ENCODE data around the gene PACRG. TPM values are rescaled to one million over a fixed set of nuclear protein-coding genes. Genes with fewer than 3 reads are reported as not detected.

The PACRG gene
- total RNA-seq, 2 experiments from 2014 or later: 0.66 to 0.81 TPM

DNA sequence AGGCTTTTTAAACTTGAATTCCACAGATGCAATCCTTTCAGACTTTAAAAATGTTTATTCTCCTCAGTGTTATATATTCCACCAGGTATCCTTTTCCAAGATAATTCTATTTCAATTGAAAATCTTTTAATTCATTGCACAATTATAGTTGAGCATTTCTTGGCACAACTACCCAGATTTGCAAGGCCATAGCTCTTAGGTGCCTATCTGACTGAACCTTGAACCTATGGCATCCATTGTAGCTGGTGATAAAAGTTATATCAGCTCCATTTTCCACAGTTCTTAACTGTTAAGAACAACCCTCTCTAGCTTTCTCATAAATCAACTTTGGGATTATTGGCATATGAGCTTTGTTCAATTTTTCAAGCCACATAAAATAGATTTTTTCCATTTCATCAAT lies 42.4 kb downstream of the PACRG start:
- no peaks in the 10 kb centered on the region for H3K27me3 ChIP-seq (ENCODE audit: control insufficient read depth in 1 of 2, insufficient read depth in 2 of 2, low read length in 2 of 2)
- Mint-ChIP-seq H3K27me3 (no peaks in the 10 kb centered on the region), H3K27ac (no peak overlapping the region), H3K4me1 (ENCODE audit: low read depth) (peaks cover 4% of the 10 kb centered on the region), H3K36me3 (ENCODE audit: low read depth) (no peaks in the 10 kb centered on the region), H3K4me3 (no peak overlapping the region), H3K9me3 (peaks cover 2% of the 10 kb centered on the region)
- TF ChIP-seq, protein P1, sequence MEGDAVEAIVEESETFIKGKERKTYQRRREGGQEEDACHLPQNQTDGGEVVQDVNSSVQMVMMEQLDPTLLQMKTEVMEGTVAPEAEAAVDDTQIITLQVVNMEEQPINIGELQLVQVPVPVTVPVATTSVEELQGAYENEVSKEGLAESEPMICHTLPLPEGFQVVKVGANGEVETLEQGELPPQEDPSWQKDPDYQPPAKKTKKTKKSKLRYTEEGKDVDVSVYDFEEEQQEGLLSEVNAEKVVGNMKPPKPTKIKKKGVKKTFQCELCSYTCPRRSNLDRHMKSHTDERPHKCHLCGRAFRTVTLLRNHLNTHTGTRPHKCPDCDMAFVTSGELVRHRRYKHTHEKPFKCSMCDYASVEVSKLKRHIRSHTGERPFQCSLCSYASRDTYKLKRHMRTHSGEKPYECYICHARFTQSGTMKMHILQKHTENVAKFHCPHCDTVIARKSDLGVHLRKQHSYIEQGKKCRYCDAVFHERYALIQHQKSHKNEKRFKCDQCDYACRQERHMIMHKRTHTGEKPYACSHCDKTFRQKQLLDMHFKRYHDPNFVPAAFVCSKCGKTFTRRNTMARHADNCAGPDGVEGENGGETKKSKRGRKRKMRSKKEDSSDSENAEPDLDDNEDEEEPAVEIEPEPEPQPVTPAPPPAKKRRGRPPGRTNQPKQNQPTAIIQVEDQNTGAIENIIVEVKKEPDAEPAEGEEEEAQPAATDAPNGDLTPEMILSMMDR (IDR thresholded peaks at IDR 0.05): no peak
- ATAC-seq (ENCODE audit: poor library complexity) (no peak), DNase-seq (no peak)
- H3K4me1 ChIP-seq (ENCODE audit: insufficient read depth, low read length): no peaks in the 10 kb centered on the region
- POLR2A ChIA-PET: no interaction called here
- no peak overlapping the region for H3K27ac ChIP-seq (ENCODE audit: low read depth in 1 of 2, low read length in 2 of 2)
- H3K36me3 ChIP-seq (ENCODE audit: insufficient read depth, low read length): no peaks in the 10 kb centered on the region
- CTCF ChIA-PET: no interaction called here
- intact Hi-C loops (cut with DNase I, micrococcal nuclease): no loop called here
- no peaks in the 10 kb centered on the region for H3K9me3 ChIP-seq (ENCODE audit: control insufficient read depth in 1 of 2, insufficient read depth in 1 of 2, low read length in 2 of 2)
- no peak overlapping the region for H3K4me3 ChIP-seq (ENCODE audit: low read length)

DNA sequence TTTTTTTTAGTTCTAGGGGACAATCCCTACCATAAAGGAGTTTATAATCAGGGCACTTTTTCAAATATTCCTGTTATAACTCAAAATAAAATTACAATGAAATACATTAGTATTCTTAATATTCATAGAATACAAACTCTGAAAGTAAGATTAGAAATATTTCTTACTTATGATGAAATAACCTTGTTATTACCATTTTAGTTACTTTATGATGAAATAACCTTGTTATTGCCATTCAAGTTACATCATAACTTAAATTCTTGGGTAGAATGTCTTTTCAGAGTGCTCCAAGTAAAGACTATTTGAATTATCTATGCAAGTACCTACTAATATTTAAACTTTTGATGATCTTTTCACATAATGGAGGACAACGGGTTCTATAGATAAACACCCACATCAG lies 43.2 kb downstream of the PACRG start:
- intact Hi-C loops (cut with DNase I, micrococcal nuclease): no loop called here

DNA sequence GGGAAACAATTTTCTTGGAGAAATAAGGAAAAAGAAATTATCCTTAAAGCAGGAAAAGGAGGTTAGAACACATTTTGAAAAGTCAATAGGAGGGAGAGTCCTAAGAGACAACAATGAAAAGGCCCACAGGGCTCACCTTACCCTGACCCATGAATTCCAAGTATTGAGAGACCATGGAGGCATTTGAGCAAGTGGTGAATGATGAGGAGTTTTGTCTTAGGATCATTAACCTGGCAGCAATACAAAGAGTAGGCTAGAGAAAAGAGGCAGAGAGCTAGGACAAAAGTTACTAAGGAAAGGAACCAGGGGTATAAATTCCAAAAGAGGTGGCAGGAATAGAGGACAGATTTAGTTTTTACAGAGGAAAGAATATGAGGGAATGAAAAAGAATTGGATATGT lies 44.7 kb downstream of the PACRG start:
- TF ChIP-seq, protein P1 (IDR thresholded peaks at IDR 0.05): no peak
- CTCF ChIA-PET: no interaction called here
- peaks cover 2% of the 10 kb centered on the region for H3K9me3 Mint-ChIP-seq

More for the DNA sequence above, 43.2 kb downstream of the PACRG start:
- H3K27me3 ChIP-seq (ENCODE audit: control insufficient read depth in 1 of 2, insufficient read depth in 2 of 2, low read length in 2 of 2): no peaks in the 10 kb centered on the region
- Mint-ChIP-seq H3K4me3 (no peak overlapping the region), H3K36me3 (ENCODE audit: low read depth) (no peaks in the 10 kb centered on the region), H3K27me3 (no peaks in the 10 kb centered on the region), H3K27ac (no peak overlapping the region), H3K9me3 (peaks cover 2% of the 10 kb centered on the region), H3K4me1 (ENCODE audit: low read depth) (peaks cover 4% of the 10 kb centered on the region)
- no peak overlapping the region for H3K4me3 ChIP-seq (ENCODE audit: low read length)
- DNase-seq (no peak), ATAC-seq (ENCODE audit: poor library complexity) (no peak)
- no peak overlapping the region for H3K27ac ChIP-seq (ENCODE audit: low read depth in 1 of 2, low read length in 2 of 2)
- no peaks in the 10 kb centered on the region for H3K9me3 ChIP-seq (ENCODE audit: control insufficient read depth in 1 of 2, insufficient read depth in 1 of 2, low read length in 2 of 2)
- ChIA-PET POLR2A (no interaction called here), CTCF (no interaction called here)
- TF ChIP-seq, protein P1 (IDR thresholded peaks at IDR 0.05): no peak
- no peaks in the 10 kb centered on the region for H3K36me3 ChIP-seq (ENCODE audit: insufficient read depth, low read length)
- H3K4me1 ChIP-seq (ENCODE audit: insufficient read depth, low read length): no peaks in the 10 kb centered on the region

More for the DNA sequence above, 44.7 kb downstream of the PACRG start:
- Mint-ChIP-seq H3K27ac (no peak overlapping the region), H3K4me1 (ENCODE audit: low read depth) (peaks cover 4% of the 10 kb centered on the region), H3K4me3 (no peak overlapping the region), H3K36me3 (ENCODE audit: low read depth) (no peaks in the 10 kb centered on the region), H3K27me3 (no peaks in the 10 kb centered on the region)
- intact Hi-C loops (cut with DNase I, micrococcal nuclease): no loop called here
- Histone ChIP-seq H3K27me3 (ENCODE audit: control insufficient read depth in 1 of 2, insufficient read depth in 2 of 2, low read length in 2 of 2) (no peaks in the 10 kb centered on the region), H3K4me3 (ENCODE audit: low read length) (no peak overlapping the region), H3K9me3 (ENCODE audit: control insufficient read depth in 1 of 2, insufficient read depth in 1 of 2, low read length in 2 of 2) (no peaks in the 10 kb centered on the region), H3K4me1 (ENCODE audit: insufficient read depth, low read length) (no peaks in the 10 kb centered on the region), H3K36me3 (ENCODE audit: insufficient read depth, low read length) (no peaks in the 10 kb centered on the region), H3K27ac (ENCODE audit: low read depth in 1 of 2, low read length in 2 of 2) (no peak overlapping the region)
- DNase-seq: no peak
- ATAC-seq (ENCODE audit: poor library complexity): no peak
- POLR2A ChIA-PET: no interaction called here
